HEK293T (cell line): ENCODE measurements around the gene SLC17A9.

Source experiments
- CTCF ChIA-PET: fragments of 350-600 bp; formaldehyde crosslinking; extraction: SDS; loops from one replicate; lab custom pipeline; 2021; ENCODE audit warnings: antibody characterized with exemption, inconsistent platforms; lab: Yijun Ruan, JAX
- POLR2A ChIA-PET: fragments of 350-600 bp; formaldehyde crosslinking; extraction: SDS; loops from one replicate; lab custom pipeline; 2020; ENCODE audit warnings: antibody characterized with exemption, inconsistent platforms; lab: Yijun Ruan, JAX
- DNase-seq: peaks from one replicate; pipeline ENCODE4 v3.0.0; 2012; ENCODE audit warnings: mixed read lengths; ENCODE audit errors: extremely low spot score
- ARNT ChIP-seq: fragments of 450-650 bp; IDR thresholded peaks from 2 replicates; pipeline ENCODE4 v1.6.1; 2017; ENCODE audit warnings: mild to moderate bottlenecking
- BHLHE40 ChIP-seq: fragments of 450-650 bp; IDR thresholded peaks from 2 replicates; pipeline ENCODE4 v1.6.1; 2016; ENCODE audit warnings: mild to moderate bottlenecking, moderate library complexity, borderline replicate concordance
- CTBP1 ChIP-seq: fragments of 450-650 bp; IDR thresholded peaks from 2 replicates; pipeline ENCODE4 v1.6.1; 2016; ENCODE audit warnings: borderline replicate concordance
- ELF4 ChIP-seq: fragments of 450-650 bp; IDR thresholded peaks from 2 replicates; pipeline ENCODE4 v1.6.1; 2017; ENCODE audit warnings: antibody characterized with exemption
- FOXA1 ChIP-seq: fragments of 450-650 bp; IDR thresholded peaks from 2 replicates; pipeline ENCODE4 v1.6.1; 2016; ENCODE audit warnings: mild to moderate bottlenecking
- FOXK2 ChIP-seq: fragments of 450-650 bp; IDR thresholded peaks from 2 replicates; pipeline ENCODE4 v1.6.1; 2016; ENCODE audit warnings: mild to moderate bottlenecking
- FOXM1 ChIP-seq: fragments of 450-650 bp; IDR thresholded peaks from 2 replicates; pipeline ENCODE4 v1.6.1; 2017; ENCODE audit warnings: mild to moderate bottlenecking, borderline replicate concordance
- HDGF ChIP-seq: fragments of 450-650 bp; IDR thresholded peaks from 2 replicates; pipeline ENCODE4 v1.6.1; 2017; ENCODE audit warnings: antibody characterized with exemption, borderline replicate concordance
- L3MBTL2 ChIP-seq: fragments of 450-650 bp; conservative IDR thresholded peaks from 2 replicates; pipeline ENCODE4 v1.6.1; 2016; ENCODE audit warnings: mild to moderate bottlenecking
- LEF1 ChIP-seq: fragments of 450-650 bp; IDR thresholded peaks from 2 replicates; pipeline ENCODE4 v1.6.1; 2017; ENCODE audit warnings: mild to moderate bottlenecking, borderline replicate concordance
- NFRKB ChIP-seq: fragments of 450-650 bp; IDR thresholded peaks from 2 replicates; pipeline ENCODE4 v1.6.1; 2016; ENCODE audit warnings: mild to moderate bottlenecking, moderate library complexity
- SP1 ChIP-seq: fragments of 450-650 bp; IDR thresholded peaks from 2 replicates; pipeline ENCODE4 v1.6.1; 2017
- SUZ12 ChIP-seq: fragments of 450-650 bp; IDR thresholded peaks from 2 replicates; pipeline ENCODE4 v1.6.1; 2016; ENCODE audit warnings: mild to moderate bottlenecking
- TARDBP ChIP-seq: fragments of 450-650 bp; IDR thresholded peaks from 2 replicates; pipeline ENCODE4 v1.6.1; 2016
- ZNF384 ChIP-seq: fragments of 450-650 bp; IDR thresholded peaks from 2 replicates; pipeline ENCODE4 v1.6.1; 2016
- TF ChIP-seq, protein P1 (sequence below): fragments of 450-650 bp; IDR thresholded peaks from 2 replicates; pipeline ENCODE4 v1.6.1; 2016

The SLC17A9 gene

GRCh38 chr20:62945771-62946339, 6.7 kb upstream of the SLC17A9 start:
- no peak for TF ChIP-seq HDGF
- TF ChIP-seq SP1 = no peak
- TF ChIP-seq CTBP1 = no peak
- no peak for TF ChIP-seq LEF1
- TF ChIP-seq, protein P1, sequence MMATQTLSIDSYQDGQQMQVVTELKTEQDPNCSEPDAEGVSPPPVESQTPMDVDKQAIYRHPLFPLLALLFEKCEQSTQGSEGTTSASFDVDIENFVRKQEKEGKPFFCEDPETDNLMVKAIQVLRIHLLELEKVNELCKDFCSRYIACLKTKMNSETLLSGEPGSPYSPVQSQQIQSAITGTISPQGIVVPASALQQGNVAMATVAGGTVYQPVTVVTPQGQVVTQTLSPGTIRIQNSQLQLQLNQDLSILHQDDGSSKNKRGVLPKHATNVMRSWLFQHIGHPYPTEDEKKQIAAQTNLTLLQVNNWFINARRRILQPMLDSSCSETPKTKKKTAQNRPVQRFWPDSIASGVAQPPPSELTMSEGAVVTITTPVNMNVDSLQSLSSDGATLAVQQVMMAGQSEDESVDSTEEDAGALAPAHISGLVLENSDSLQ = no peak
- TF ChIP-seq BHLHE40 = no peak
- TF ChIP-seq FOXA1 = no peak
- ChIA-PET POLR2A (interaction anchor here (1.2 kb wide), 1 partner anchor 8 kb away, joined by 4 read pairs; the partner anchor contains the start of gene GID8), CTCF (no interaction called here)
- no peak for DNase-seq

DNA sequence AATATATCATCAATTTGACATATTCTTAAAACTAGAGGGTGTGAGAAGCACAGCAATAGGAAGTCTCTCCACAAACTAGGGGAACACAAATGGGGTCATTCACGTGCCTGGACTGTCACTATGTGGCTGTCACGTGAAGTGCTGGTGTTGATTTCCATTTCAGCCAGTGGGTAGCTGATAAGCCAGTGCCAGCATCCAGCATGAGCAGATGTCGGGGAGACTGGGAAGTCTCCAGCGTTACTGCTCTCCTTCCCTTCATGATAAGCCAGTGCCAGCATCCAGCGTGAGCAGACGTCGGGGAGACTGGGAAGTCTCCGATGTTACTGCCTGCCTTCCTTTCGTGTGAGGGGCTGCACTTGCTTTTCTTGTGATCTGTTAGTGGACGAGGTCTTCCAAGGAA, 5.6 kb upstream of the SLC17A9 start:
- no peak for TF ChIP-seq SUZ12
- no peak for TF ChIP-seq NFRKB
- no peak for TF ChIP-seq ARNT
- no peak for TF ChIP-seq ELF4
- no peak for TF ChIP-seq ZNF384
- no peak for TF ChIP-seq LEF1
- TF ChIP-seq FOXA1 = no peak
- TF ChIP-seq, protein P1 = no peak
- TF ChIP-seq HDGF = no peak
- TF ChIP-seq FOXK2 = no peak
- no peak for TF ChIP-seq CTBP1
- no peak for TF ChIP-seq SP1
- TF ChIP-seq BHLHE40 = no peak
- TF ChIP-seq TARDBP = no peak
- no peak for TF ChIP-seq FOXM1
- no peak for DNase-seq
- POLR2A ChIA-PET = interaction anchor here (1.2 kb wide), 1 partner anchor 9 kb away, joined by 4 read pairs; the partner anchor contains the start of gene GID8
- CTCF ChIA-PET = no interaction called here

- CTCF ChIA-PET = interaction anchor here (0.7 kb wide), 1 partner anchor 48 kb away, joined by 3 read pairs; no protein-coding TSS in a partner anchor
- POLR2A ChIA-PET = interaction anchor here (1.2 kb wide), 1 partner anchor 10 kb away, joined by 5 read pairs; the partner anchor contains the start of gene GID8
- DNase-seq = no peak
Measured at GRCh38 chr20:62947532-62948300, 4.8 kb upstream of the SLC17A9 start.

DNA sequence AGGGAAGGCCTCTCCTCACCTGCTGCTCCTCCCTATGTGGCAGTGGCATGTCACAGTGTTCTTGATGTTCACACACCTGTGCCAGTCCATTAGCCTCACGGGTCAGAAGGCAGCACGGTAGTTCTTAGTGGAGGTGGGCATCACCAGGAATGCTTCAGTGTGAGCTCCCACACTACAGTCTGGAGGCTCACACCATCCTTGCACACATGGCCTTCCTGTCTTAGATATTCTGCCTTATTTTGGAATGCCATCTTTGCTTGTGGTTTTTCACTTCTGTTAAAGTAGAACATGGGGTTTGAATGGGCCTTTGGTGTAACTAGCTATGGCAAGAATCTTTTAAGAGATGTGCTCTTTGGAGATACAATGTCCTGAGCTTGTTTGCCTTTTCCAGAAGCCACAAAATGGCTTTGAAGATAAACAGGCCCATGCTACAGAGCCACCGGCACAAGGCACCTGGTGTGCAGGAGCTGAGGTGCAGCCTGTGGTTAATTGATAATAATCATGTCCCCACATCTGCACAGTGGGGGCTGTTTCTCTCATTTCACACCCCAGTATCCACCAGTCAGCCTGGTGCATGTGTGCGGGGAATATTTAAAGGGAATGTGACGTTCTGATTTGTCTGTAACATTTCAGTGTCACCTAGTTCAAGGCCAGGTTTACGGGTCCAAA, 3.2 kb upstream of the SLC17A9 start:
- ChIA-PET CTCF (no interaction called here), POLR2A (interaction anchor here (2.0 kb wide), 1 partner anchor 12 kb away, joined by 5 read pairs; the partner anchor contains the start of gene GID8)
- DNase-seq = no peak
- TF ChIP-seq ZNF384 (no peak), LEF1 (no peak), NFRKB (no peak), FOXK2 (no peak), SUZ12 (no peak), CTBP1 (no peak), SP1 (no peak), FOXA1 (no peak), HDGF (no peak), ARNT (no peak), TARDBP (no peak), FOXM1 (no peak), ELF4 (no peak), L3MBTL2 (no peak), BHLHE40 (no peak)
- TF ChIP-seq, protein P1 = no peak

More at GRCh38 chr20:62947532-62948300, 4.8 kb upstream of the SLC17A9 start:
- no peak for TF ChIP-seq FOXM1
- TF ChIP-seq, protein P1 = no peak
- no peak for TF ChIP-seq CTBP1
- TF ChIP-seq NFRKB = no peak
- no peak for TF ChIP-seq FOXK2
- TF ChIP-seq ZNF384 = no peak
- no peak for TF ChIP-seq ARNT
- TF ChIP-seq LEF1 = no peak
- TF ChIP-seq L3MBTL2 = no peak
- TF ChIP-seq SP1 = no peak
- no peak for TF ChIP-seq BHLHE40
- TF ChIP-seq FOXA1 = no peak
- no peak for TF ChIP-seq HDGF
- TF ChIP-seq SUZ12 = no peak
- no peak for TF ChIP-seq ELF4
- TF ChIP-seq TARDBP = no peak

DNA sequence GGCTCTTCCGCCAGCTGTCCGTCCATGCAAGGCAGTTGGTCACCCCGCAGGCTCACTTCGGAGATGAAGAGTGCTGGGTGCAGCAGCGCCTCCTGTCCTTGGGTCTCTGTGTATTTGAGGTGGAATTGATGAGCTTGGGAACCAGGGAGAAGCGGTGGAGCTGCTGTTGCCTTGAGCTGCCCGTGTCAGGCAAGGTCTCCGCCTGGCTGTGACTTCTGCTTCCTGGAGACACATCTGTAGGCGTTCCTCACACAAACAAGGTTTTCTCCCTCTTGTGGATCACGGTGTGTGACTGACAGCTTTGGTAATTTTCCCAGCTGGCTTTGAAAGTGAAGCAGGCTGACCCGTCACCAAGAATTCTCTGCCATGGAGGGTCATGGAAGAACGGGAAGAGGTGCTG, 2.5 kb upstream of the SLC17A9 start:
- ChIA-PET CTCF (no interaction called here), POLR2A (interaction anchor here (2.0 kb wide), 1 partner anchor 12 kb away, joined by 5 read pairs; the partner anchor contains the start of gene GID8)
- no peak for DNase-seq
- TF ChIP-seq FOXM1 (no peak), ZNF384 (no peak), SP1 (no peak), FOXA1 (no peak), NFRKB (no peak), LEF1 (no peak), CTBP1 (no peak), HDGF (no peak), ELF4 (no peak), L3MBTL2 (no peak), TARDBP (no peak), BHLHE40 (no peak), SUZ12 (no peak), FOXK2 (no peak)
- TF ChIP-seq, protein P1 = no peak
